GM19351 (cell line): ENCODE data around the gene HNF1B.
A peak's percentile ranks its signal among the peaks of the same experiment; 100 is the strongest.

Experiments used
- ATAC-seq: cut with Tn5 transposase; IDR thresholded peaks from one replicate; pipeline ENCODE4 v1.9.1; 2021; ENCODE audit warnings: mild to moderate bottlenecking, moderate library complexity; ENCODE audit not compliant: unreplicated experiment

HNF1B gene

GRCh38 chr17:37762666-37763065 lies 17.8 kb upstream of the HNF1B start:
- ATAC-seq: no peak

GRCh38 chr17:37761961-37762360 lies 17.1 kb upstream of the HNF1B start:
- ATAC-seq: no peak

- ATAC-seq: no peak
Measured at GRCh38 chr17:37761059-37761458, 16.2 kb upstream of the HNF1B start.

GRCh38 chr17:37759014-37759637 lies 14.3 kb upstream of the HNF1B start:
- ATAC-seq: no peak

GRCh38 chr17:37756051-37756450 lies 11.2 kb upstream of the HNF1B start:
- no peak for ATAC-seq

GRCh38 chr17:37755455-37755854 lies 10.6 kb upstream of the HNF1B start:
- no peak for ATAC-seq

- ATAC-seq: no peak
Measured at GRCh38 chr17:37754363-37754762, 9.5 kb upstream of the HNF1B start.

- ATAC-seq: no peak
Measured at GRCh38 chr17:37752482-37752881, 7.6 kb upstream of the HNF1B start.

- no peak for ATAC-seq
Measured at GRCh38 chr17:37750768-37751475, 6.1 kb upstream of the HNF1B start.

GRCh38 chr17:37750292-37750691 lies 5.4 kb upstream of the HNF1B start:
- ATAC-seq: no peak

GRCh38 chr17:37747222-37747621 lies 2.4 kb upstream of the HNF1B start:
- ATAC-seq: no peak

GRCh38 chr17:37746617-37747016 lies 1.8 kb upstream of the HNF1B start:
- no peak for ATAC-seq

- peak; percentile 12 for ATAC-seq
Measured at GRCh38 chr17:37745801-37746426, 1.1 kb upstream of the HNF1B start.

GRCh38 chr17:37744633-37744927 lies 279 bp downstream of the HNF1B start:
- no peak for ATAC-seq

GRCh38 chr17:37743875-37744632 lies 805 bp downstream of the HNF1B start:
- no peak for ATAC-seq

GRCh38 chr17:37743612-37743874 lies 1.3 kb downstream of the HNF1B start:
- ATAC-seq: no peak

GRCh38 chr17:37742762-37743611 lies 1.9 kb downstream of the HNF1B start:
- no peak for ATAC-seq

- ATAC-seq: no peak
Measured at GRCh38 chr17:37742116-37742761, 2.6 kb downstream of the HNF1B start.

GRCh38 chr17:37741341-37742115 lies 3.3 kb downstream of the HNF1B start:
- ATAC-seq: no peak

- ATAC-seq: no peak
Measured at GRCh38 chr17:37740915-37741314, 3.9 kb downstream of the HNF1B start.
